Esophagus squamous epithelium (tissue), 4 donors: ENCODE data around the gene TOPAZ1.

Source experiments
- CTCF ChIP-seq, 6 experiments: fragments of 450-650 bp in 4 of 6; fragments of 200-600 bp in 2 of 6; sonication (generic) in 2 of 6; IDR thresholded peaks; one replicate each; pipeline ENCODE4 v1.5.1; 2016 to 2019; ENCODE audit warnings: antibody characterized with exemption in 6 of 6, mild to moderate bottlenecking in 4 of 6, moderate library complexity in 4 of 6
- POLR2A ChIP-seq, 4 donors: fragments of 450-650 bp; IDR thresholded peaks; one replicate each; pipeline ENCODE4 v1.6.1; 2017; ENCODE audit warnings: antibody characterized with exemption in 4 of 4, mild to moderate bottlenecking in 4 of 4, moderate library complexity in 3 of 4

GRCh38 chr3:44272191-44272590, 30.5 kb downstream of the TOPAZ1 start:
- TF ChIP-seq CTCF (IDR thresholded peaks at IDR 0.05), result no peak
- TF ChIP-seq POLR2A (IDR thresholded peaks at IDR 0.05), result no peak
